Right lung (tissue), 5 donors: ENCODE measurements around the gene DNAJC4. TPM values are rescaled to one million over a fixed set of nuclear protein-coding genes. Genes with fewer than 3 reads are reported as not detected.
A peak's percentile ranks its signal among the peaks of the same experiment; 100 is the strongest.

Experiments used
- DNase-seq, 2 donors: peaks; one replicate each; pipeline ENCODE4 v3.0.0-alpha.2; 2013
- polyA plus RNA-seq, 5 donors: library from polyadenylated mRNA; unstranded; fragments of 120-200 nt; gene quantifications; one replicate each; pipeline versions ENCODE4 v1.2.1 to v1.2.3, GENCODE V29; 2013; ENCODE audit warnings: inconsistent platforms in 1 of 5, low replicate concordance in 1 of 5; ENCODE audit not compliant: insufficient read length in 5 of 5, insufficient read depth in 1 of 5

DNAJC4 gene
- polyA plus RNA-seq, 5 donors: 57.9 to 88.9 (median 71.2) TPM

GRCh38 chr11:64226507-64227051, 3.8 kb upstream of the DNAJC4 start:
- DNase-seq: no peak

- DNase-seq: no peak
Measured at GRCh38 chr11:64227405-64227956, 2.9 kb upstream of the DNAJC4 start.

GRCh38 chr11:64229090-64229743, 1.1 kb upstream of the DNAJC4 start:
- no peak for DNase-seq

- DNase-seq: no peak
Measured at GRCh38 chr11:64229744-64230170, 591 bp upstream of the DNAJC4 start.

- DNase-seq: no peak
Measured at GRCh38 chr11:64230985-64231365, 627 bp downstream of the DNAJC4 start.

GRCh38 chr11:64231546-64231945, 1.2 kb downstream of the DNAJC4 start:
- no peak for DNase-seq

GRCh38 chr11:64232182-64232966, 2.0 kb downstream of the DNAJC4 start:
- no peak for DNase-seq

GRCh38 chr11:64232967-64233315, 2.6 kb downstream of the DNAJC4 start:
- DNase-seq: no peak

- no peak for DNase-seq
Measured at GRCh38 chr11:64233913-64234586, 3.7 kb downstream of the DNAJC4 start, which contains the start of gene VEGFB. TSS of gene VEGFB (plus strand) at chr11:64234584. CDS start at chr11:64234834, 250 bp downstream.

- DNase-seq: no peak
Measured at GRCh38 chr11:64234647-64235379, 4.5 kb downstream of the DNAJC4 start.

- no peak for DNase-seq
Measured at GRCh38 chr11:64235437-64236161, 5.3 kb downstream of the DNAJC4 start.

- DNase-seq: no peak
Measured at GRCh38 chr11:64237484-64237951, 7.2 kb downstream of the DNAJC4 start.

- no peak for DNase-seq
Measured at GRCh38 chr11:64238076-64238475, 7.7 kb downstream of the DNAJC4 start.

GRCh38 chr11:64238999-64239398, 8.7 kb downstream of the DNAJC4 start:
- DNase-seq: no peak

- no peak for DNase-seq
Measured at GRCh38 chr11:64239662-64240434, 9.5 kb downstream of the DNAJC4 start.

- DNase-seq: peak; percentile 98 to 99
Measured at GRCh38 chr11:64240435-64241240, 10.3 kb downstream of the DNAJC4 start, which contains the start of gene FKBP2. TSS of gene FKBP2 (plus strand) at chr11:64241095. CDS start at chr11:64242388, 1,293 bp downstream.

GRCh38 chr11:64241241-64241490, 10.8 kb downstream of the DNAJC4 start:
- peak; percentile 100 for DNase-seq

GRCh38 chr11:64241491-64242374, 11.4 kb downstream of the DNAJC4 start:
- no peak for DNase-seq
